Ishikawa (cell line): ENCODE data around the gene LIMS2.

Experiments
- CEBPB ChIP-seq: IDR thresholded peaks from 2 replicates; pipeline ENCODE4 v1.6.1; 2012
- CREB1 ChIP-seq: IDR thresholded peaks from 2 replicates; pipeline ENCODE4 v1.6.1; 2012; ENCODE audit warnings: low read depth
- EGR1 ChIP-seq: IDR thresholded peaks from 2 replicates; pipeline ENCODE4 v1.6.1; 2012
- EP300 ChIP-seq: IDR thresholded peaks from 2 replicates; pipeline ENCODE4 v1.6.1; 2012; ENCODE audit warnings: borderline replicate concordance
- FOXM1 ChIP-seq: IDR thresholded peaks from 2 replicates; pipeline ENCODE4 v1.6.1; 2012; ENCODE audit warnings: low read depth, borderline replicate concordance
- NFIC ChIP-seq: IDR thresholded peaks from 2 replicates; pipeline ENCODE4 v1.6.1; 2012
- RAD21 ChIP-seq: IDR thresholded peaks from 2 replicates; pipeline ENCODE4 v1.6.1; 2012; ENCODE audit warnings: low read depth
- TAF1 ChIP-seq: IDR thresholded peaks from 2 replicates; pipeline ENCODE4 v1.6.1; 2012; ENCODE audit warnings: low read depth, mild to moderate bottlenecking
- TCF12 ChIP-seq: IDR thresholded peaks from 2 replicates; pipeline ENCODE4 v1.6.1; 2012; ENCODE audit warnings: low read depth
- TEAD4 ChIP-seq: IDR thresholded peaks from 2 replicates; pipeline ENCODE4 v1.6.1; 2012
- YY1 ChIP-seq: IDR thresholded peaks from 2 replicates; pipeline ENCODE4 v1.6.1; 2012; ENCODE audit warnings: low read depth
- ZBTB7A ChIP-seq: IDR thresholded peaks from 2 replicates; pipeline ENCODE4 v1.6.1; 2012; ENCODE audit warnings: low read depth
- TF ChIP-seq, protein P1 (sequence below): IDR thresholded peaks from 2 replicates; pipeline ENCODE4 v1.6.1; 2012
- TF ChIP-seq, protein P2 (sequence below): IDR thresholded peaks from 2 replicates; pipeline ENCODE4 v1.6.1; 2012
- TF ChIP-seq, protein P3 (sequence below): IDR thresholded peaks from 2 replicates; pipeline ENCODE4 v1.6.1; 2012; ENCODE audit warnings: low read depth, mild to moderate bottlenecking

LIMS2 gene

DNA sequence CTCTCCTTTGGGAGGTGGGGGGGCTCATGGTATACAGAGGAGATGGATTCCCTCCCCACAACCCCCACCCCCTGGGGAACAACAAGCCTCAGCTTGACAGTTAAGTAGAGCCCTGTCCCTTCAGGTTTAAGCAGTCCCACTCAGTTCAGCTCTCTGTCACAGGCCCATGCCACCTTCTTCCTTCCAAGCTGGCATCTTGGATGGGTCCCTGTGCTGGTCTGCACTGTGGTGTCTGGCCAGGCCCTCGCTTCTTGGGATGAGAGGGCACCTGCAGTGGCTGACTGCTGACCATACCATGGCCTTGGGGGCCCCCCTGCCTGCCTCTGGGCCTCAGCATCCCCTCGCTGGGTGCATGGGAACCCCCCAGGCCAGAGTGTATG lies 49.8 kb downstream of the LIMS2 start:
- no peak for TF ChIP-seq NFIC
- TF ChIP-seq YY1 = no peak
- TF ChIP-seq, protein P1, sequence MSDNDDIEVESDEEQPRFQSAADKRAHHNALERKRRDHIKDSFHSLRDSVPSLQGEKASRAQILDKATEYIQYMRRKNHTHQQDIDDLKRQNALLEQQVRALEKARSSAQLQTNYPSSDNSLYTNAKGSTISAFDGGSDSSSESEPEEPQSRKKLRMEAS = no peak
- TF ChIP-seq FOXM1 = no peak

DNA sequence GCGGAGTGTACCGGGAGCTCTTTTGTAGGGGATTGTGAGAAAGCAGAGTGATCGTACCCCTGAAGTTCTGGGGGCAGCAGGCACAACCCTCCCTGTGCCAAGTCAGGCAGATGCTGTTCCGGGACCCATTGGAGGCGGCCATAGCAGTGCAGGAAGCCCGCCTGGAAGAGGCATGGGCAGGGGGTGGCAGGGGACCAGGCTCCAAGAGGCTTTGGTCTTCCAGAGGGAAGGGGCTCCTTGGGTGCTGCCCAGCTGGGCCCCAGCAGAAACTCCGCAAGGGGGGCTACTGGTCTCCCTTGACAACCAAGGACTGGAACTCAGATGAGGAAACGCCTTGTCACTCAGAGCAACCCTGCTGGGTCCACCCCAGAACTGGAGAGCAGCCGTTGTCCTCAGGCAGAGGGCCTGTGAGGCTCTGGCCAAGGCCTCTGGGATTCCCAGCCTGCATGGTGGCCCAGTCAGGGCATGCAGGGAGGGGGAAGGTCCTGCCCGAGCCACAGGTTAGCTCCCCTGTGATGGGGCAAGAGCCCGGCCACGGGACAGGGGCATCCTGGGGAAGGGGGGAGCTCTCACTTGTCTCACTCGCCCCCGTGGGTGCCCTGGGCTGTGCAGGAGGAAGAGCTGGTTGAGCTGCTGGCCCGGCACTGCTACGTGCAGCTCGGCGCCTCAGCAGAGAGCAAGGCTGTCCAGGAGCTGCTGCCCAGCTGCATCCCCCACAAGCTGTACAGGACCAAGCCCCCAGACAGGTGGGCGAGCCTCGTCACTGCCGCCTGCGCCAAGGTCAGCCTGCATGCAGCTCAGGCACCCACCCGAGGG lies 50.4 kb downstream of the LIMS2 start:
- TF ChIP-seq TCF12 (no peak), FOXM1 (no peak), EGR1 (no peak)

DNA sequence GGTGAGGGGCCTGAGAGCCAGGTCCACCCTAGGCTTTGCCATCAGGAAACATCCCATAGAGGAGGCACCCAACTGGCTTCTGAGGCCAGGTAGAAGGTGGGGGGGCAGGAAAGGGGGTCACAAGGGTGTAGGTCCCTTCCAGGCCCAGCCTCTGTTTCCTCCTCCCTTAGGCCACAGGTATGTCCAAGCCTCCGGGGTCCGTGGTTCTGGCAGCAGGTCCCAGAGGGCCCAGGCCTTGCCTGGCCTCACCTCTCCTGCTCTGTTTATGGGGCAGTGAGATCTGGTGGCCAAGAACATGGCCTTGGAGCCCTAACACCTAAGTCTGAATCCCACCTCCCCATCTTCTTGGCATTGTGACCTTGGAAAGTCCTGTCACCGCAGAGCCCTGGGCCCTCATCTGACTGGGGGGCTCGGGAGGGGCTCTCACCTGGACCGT lies 51.0 kb downstream of the LIMS2 start:
- TF ChIP-seq FOXM1 = no peak
- TF ChIP-seq EP300 = no peak
- TF ChIP-seq CEBPB = no peak
- TF ChIP-seq, protein P1 = no peak
- TF ChIP-seq NFIC = no peak

DNA sequence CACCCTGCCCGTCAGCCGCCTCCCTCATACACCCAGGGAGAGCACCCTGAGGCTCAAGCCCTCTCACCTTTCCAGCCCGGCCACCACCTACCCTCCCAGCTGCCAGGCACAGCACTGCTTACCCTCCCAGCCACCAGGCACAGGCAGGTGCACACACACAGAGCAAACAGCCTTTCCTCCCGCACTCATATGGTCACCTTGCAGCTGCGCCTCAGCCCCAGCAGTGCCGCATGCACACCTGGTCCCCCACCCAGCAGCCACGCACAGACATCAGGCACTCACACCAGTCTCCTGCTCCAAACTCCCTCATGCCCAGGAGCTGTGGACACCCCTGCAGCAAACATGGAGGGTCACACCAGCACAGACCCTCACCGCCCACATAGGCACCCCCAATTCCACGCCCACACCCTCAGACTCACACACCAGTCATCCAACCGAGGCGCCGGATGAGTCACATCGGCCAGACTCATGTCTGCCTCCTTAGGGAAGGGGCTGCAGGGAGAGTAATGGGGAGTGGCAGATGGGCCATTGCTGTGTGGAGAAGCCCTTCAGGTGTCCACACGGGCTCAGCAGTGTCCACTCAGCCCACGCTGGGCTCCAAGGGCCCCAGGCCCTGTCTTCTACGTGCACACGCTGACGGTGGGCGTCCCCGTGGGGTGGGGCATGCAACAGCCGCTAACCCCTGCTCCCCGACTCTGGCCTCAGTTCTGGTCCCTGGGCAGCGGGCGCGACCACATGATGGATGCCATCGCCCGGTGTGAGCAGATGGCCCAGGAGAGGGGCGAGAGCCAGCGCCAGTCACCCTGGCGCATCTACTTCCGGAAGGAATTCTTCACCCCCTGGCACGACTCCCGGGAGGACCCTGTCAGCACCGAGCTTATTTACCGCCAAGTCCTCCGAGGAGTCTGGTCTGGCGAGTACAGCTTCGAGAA lies 51.7 kb downstream of the LIMS2 start:
- TF ChIP-seq ZBTB7A (no peak), CREB1 (no peak), EGR1 (no peak), RAD21 (no peak), TAF1 (no peak), CEBPB (no peak), TEAD4 (no peak), YY1 (no peak), EP300 (no peak), NFIC (no peak), FOXM1 (no peak), TCF12 (no peak)
- TF ChIP-seq, protein P2, sequence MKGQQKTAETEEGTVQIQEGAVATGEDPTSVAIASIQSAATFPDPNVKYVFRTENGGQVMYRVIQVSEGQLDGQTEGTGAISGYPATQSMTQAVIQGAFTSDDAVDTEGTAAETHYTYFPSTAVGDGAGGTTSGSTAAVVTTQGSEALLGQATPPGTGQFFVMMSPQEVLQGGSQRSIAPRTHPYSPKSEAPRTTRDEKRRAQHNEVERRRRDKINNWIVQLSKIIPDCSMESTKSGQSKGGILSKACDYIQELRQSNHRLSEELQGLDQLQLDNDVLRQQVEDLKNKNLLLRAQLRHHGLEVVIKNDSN = no peak
- TF ChIP-seq, protein P3, sequence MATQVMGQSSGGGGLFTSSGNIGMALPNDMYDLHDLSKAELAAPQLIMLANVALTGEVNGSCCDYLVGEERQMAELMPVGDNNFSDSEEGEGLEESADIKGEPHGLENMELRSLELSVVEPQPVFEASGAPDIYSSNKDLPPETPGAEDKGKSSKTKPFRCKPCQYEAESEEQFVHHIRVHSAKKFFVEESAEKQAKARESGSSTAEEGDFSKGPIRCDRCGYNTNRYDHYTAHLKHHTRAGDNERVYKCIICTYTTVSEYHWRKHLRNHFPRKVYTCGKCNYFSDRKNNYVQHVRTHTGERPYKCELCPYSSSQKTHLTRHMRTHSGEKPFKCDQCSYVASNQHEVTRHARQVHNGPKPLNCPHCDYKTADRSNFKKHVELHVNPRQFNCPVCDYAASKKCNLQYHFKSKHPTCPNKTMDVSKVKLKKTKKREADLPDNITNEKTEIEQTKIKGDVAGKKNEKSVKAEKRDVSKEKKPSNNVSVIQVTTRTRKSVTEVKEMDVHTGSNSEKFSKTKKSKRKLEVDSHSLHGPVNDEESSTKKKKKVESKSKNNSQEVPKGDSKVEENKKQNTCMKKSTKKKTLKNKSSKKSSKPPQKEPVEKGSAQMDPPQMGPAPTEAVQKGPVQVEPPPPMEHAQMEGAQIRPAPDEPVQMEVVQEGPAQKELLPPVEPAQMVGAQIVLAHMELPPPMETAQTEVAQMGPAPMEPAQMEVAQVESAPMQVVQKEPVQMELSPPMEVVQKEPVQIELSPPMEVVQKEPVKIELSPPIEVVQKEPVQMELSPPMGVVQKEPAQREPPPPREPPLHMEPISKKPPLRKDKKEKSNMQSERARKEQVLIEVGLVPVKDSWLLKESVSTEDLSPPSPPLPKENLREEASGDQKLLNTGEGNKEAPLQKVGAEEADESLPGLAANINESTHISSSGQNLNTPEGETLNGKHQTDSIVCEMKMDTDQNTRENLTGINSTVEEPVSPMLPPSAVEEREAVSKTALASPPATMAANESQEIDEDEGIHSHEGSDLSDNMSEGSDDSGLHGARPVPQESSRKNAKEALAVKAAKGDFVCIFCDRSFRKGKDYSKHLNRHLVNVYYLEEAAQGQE = no peak
- TF ChIP-seq, protein P1 = no peak

DNA sequence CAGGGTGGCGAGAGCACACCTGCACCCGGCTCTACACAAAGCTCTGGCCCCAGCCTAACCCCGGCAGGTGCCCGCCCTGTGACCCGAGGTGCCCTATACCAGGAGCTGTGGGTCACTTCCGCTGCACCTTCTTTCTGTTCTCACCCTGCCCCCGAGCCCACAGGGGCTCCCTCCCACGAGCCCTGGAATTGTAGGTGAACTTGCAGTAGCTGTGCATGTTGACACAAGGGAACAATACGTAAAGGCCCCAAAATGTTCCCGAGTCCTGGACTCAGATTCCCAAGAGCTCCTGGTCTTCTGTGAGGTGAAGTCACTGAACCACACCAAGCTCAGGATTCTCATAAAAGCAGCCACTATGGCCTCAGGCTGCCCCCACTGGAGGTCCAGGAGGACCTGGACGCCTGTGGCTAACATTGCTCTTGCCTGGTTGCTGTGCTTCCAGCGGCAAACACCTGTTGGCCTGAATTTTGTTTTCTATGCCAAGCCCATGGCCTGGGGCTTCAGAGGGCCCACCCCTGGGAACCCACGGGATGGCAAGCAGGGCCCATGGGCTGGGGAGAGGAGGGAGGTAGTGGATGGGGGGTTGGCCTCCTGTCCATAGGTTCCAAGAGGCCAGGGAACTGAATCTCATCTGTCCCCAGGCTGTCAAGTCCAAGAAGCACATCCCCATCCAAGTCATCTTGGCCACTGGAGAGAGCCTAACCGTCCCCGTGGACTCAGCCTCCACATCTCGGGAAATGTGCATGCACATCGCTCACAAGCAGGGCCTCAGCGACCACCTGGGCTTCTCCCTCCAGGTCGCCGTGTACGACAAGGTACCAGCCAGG lies 52.6 kb downstream of the LIMS2 start:
- TF ChIP-seq EP300 (no peak), ZBTB7A (no peak), NFIC (no peak), TEAD4 (no peak)
- TF ChIP-seq, protein P3 = no peak

DNA sequence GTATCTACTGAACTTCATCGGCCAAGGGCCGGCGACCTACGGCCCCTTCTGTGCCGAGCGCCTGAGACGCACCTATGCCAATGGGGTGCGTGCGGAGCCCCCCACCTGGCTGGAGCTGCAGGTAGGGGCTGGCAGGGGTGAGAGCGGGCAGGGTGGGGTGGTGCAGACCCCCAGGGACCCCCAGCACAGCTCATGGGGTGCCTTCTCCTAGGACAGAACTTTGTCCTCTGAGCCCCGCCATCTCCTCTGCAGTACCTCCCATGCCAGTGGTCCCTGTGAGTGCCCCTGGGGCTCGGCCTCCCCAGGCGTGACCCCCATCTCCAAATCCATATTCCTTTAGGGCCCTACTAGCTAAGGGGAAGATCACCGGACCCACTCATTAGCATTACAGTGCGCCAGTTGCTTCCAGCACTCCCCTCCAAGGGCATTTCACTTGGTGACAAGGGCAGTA lies 53.3 kb downstream of the LIMS2 start:
- TF ChIP-seq EGR1 = no peak
- no peak for TF ChIP-seq CEBPB
